Stimulated activated CD8-positive, alpha-beta memory T cell treated with anti-CD3 and anti-CD28 coated beads, Interleukin-7, amount 100 ng/mL, for 24 hours (primary cell): ENCODE results near the gene GADD45B.

ENCODE experiments used
- DNase-seq: peaks from one replicate; pipeline ENCODE4 v3.0.0-alpha.2; 2020; ENCODE audit warnings: low read depth

The GADD45B gene, protein sequence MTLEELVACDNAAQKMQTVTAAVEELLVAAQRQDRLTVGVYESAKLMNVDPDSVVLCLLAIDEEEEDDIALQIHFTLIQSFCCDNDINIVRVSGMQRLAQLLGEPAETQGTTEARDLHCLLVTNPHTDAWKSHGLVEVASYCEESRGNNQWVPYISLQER

DNA sequence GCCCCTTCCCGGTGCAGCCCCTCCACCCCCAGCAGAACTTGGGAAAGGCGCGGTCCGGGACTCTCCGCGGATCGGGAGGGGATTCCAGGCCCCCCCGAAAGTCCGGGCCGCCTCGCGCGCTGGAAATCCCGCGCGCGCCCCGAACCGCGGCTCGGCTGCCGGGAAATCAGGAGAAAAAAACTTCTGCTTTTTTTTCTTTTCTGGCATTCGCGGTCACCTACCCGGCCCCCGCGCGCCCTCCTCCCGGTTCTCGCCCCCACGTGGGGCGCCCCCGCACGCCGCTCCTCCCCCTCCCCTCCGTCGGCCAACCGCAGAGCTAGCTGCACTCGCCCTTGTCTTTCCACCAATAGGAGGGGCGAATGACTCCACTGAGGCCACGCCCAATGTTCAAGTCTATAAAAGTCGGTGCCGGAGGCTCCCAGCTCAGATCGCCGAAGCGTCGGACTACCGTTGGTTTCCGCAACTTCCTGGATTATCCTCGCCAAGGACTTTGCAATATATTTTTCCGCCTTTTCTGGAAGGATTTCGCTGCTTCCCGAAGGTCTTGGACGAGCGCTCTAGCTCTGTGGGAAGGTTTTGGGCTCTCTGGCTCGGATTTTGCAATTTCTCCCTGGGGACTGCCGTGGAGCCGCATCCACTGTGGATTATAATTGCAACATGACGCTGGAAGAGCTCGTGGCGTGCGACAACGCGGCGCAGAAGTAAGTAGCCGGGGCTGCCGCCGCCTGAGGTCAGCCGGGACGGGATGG is at the start of gene GADD45B:
GADD45B (plus strand) TSS at position 426 of the 749 bp plus-strand sequence; CDS start at position 658, 232 bp downstream.
- DNase-seq = peak; percentile 94

DNA sequence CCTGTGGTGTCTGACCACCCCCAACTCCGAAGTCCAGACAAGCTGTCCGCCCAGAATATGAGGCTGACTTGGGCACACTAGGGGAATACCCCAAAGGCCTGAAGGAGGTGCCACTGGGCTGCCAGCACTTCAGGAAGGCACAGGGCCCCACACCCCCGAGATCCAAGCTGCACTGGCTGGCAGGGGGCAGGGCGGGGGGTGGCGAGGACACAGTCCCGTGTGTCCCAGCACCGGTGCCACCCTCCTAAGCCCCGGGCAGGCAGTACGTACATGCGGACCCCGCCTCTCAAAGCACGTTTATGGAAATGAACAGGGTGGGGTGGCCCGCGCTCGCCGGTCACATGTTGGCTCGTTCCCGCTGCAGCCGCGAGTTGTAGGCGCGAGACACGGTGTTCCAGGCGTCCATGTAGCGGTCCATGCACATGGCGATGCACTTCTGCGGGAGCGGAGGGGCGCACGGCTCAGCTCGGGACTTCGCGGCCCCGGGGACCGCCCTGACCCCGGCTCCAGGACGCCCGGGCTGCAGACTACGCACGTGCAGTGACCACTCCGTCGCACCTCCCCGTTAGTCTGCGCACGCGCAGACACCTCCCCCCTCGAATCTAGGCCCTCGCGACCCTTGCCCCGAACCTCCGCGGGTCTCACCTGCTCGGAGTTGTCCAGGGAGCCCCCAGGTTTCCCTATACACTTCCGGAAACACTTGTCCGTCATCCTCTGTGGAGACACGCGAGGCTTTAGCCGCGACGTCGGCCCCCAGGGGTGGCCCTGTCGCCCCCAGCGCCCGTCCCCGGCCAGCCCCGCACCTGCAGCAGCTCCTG is 49.1 kb upstream of the GADD45B start:
- no peak for DNase-seq

DNA sequence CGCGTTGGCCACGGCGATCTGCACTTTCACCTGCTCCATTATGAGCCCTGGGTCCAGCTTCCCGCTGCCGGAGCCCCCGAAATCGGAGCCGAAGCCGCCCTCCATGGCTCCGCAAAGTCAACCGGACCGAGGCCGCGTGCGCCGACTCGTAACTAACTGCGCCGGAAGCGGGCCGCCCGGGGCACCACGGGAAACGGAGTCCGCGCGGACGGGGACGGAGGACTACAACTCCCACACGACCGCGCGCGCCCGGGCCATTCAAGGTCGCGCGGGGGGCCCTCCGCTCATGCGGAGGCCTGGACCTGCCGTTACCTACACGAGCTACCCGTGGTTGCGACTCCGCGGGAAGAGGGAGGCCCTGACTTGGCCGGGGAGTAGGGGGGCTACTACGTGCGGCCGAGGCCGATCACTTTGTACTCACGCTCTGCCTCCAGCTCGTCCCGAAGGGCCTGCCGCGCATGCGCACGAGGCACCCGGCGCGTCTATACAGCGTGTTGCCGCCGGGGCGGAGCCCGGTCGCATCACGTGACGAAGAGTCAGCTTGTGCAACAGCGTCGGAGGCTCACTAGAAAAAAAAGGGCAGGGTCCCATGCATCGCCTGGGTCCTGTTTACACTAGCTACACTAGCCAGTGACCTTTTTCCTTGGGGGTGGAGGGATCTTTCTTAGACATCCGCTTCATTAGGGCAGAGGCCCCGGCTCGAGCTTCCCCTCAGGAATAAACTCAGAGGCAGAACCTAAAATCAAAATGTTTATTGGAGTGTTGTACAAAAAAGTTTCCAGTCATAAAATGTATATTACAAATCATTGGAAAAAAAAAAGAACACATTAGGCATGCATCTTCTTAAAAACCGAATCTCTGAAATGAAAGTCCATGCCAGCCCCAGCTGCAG is 48.3 kb upstream of the GADD45B start, which contains the start of gene TIMM13:
TIMM13 (minus strand) TSS at position 158 of the 892 bp plus-strand sequence; CDS start at position 105, 53 bp downstream.
- DNase-seq = peak; percentile 92

DNA sequence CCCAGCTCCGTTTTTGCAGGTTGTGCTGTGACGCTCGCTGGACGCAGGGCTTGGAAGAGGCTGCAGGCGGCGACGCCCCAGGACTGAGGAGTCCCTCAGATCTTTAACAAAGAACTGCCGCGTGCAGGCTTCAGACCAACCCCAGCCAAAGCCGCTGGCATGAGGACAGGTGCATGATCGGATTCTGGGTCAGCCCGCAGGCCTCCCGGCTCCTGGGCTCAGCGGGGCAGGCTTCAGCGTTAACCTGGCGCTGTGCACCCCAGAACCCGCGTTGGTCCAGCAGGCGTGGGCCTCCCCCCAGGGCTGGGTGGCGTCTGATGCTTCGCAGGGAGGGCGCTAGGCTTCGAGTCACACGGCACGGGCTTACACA is 47.6 kb upstream of the GADD45B start:
- DNase-seq = no peak

DNA sequence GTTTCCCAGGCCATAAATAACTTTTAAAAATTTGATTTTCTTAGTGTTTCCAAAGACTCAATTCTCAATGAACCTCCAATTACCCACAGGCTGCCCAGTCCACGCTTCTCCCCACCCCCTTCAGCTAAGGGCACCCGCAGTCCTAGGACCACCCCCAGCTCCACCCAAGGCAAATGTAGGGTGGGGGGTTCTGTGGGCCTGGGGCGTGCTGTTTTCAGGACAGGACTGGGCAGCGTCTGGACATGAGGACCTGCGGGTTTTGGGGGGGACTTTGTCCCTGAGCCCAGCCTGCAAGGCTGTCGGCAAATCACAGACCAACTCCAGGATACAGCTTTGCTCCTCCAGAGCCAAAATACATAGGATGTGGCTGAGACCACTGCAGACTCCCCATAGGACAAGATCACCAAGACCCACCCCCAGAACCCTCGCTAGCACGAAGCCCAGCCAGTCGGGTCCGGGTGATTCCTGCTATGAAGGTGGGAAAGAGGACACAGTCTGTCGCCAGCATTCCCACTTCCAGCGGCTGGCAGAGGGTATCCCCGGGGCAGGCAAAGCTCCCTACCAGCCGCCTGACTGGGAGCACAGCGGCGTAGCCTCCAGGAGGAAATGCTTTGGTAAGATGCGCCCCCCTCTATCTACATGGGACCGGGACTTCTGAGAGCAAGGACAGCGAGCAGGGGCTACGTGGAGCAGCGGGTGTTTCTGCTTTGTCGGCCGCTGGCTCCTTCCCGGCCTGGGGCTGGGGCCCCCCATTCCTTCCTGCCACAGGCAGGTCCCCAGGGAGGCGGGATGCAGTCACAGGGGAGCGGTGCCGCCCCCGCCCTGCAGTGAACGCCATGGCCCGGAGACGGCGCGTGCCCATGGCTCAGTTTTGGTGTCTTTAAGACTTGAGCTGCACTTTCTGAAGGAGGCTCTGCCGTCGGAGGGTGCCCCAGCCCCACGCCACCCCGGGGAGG is 46.9 kb upstream of the GADD45B start:
- no peak for DNase-seq

DNA sequence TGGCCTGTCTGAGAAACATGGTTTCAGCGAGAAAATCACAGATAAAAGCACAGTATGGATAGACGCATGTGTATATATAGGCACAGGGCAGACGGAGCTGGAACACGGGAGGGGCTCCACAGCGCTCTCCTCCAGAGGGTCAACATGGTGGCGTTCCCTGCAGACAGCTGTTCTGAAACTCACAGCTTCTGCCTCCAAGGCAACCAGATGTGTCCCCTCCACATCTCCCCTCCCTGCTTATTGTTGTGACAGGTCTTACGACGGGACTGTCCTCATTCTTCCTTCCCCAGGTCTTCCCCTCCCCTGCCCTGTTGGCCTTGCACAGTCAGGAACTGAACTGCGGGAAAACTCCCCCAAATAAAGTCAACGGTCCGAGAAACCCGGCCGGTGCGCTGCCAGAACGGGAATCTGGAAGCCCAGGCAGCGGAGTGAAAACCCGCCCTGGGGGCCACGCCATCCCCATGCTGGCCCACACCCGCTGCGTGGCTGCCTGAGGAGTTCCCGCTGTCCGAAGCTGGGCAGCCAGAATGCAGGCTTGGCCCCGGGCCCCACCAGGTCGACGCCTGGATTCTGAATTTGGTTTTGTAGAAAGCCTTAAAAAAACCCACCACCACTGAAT is 45.9 kb upstream of the GADD45B start:
- no peak for DNase-seq

DNA sequence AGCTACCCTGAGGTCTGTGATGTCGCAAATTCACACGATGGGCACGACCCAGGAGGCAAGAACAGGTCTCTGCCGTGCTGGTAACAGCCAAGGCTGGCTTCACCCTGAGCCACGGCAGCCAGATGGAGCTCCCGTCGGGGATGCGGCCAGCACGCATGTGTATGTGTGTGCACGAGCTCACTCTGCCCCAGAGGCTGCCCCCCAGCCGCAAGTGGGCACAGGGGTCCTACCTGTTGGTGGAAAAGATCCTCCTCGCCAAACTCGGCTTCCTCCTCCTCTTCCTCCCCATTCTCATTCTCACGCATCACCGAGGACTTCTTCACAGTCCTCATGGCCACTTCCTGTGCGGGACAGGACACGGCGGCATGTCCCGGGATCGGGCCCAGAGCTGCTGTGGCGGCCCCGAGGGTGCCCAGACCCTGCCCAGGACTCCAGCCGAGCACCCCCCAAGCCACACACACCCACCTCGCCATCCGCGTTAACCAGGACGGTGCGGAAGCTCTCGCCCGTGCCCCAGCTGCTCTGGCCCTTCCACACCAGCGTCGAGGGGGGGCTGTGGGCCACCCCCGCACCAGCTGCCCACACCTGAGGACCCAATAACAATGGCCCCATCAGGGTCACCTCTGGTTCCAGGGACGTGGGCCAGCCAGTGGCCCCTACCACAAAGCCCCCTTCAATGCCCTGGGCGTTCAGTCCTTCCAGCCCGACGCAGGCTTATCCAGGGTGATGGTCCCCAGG is 44.4 kb upstream of the GADD45B start:
- no peak for DNase-seq

DNA sequence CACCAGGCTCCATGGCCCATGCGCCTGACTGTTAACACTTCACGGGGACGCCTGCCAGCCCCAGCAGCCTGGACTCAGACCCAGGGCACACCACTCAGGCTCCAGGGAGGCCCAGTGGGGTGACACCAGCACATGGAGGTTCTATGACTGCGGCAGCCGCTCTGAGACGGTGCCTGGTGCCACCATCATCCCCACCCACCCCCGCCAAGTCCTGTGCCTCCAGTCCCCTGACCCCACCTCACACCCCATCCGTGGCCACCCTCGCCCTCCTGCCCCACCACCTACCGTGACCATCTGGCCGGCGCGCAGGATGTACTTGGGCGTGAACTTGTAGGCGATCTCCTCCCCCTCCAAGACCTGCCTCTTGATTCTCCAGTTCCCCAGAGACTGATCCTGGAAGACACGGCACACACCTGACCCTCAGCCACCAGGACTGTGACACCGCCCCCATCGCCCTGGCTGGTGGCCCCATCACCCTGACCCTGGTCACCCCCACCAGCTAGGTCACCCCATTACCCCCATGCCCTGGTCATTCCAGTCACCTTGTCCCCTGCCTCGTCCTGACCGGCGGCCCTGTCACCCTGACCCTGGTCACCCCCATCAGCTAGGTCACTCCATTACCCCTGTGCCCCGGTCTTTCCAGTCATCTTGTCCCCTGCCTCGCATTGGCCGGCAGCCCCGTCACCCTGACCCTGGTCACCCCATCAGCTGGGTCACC is 43.6 kb upstream of the GADD45B start:
- DNase-seq = no peak

DNA sequence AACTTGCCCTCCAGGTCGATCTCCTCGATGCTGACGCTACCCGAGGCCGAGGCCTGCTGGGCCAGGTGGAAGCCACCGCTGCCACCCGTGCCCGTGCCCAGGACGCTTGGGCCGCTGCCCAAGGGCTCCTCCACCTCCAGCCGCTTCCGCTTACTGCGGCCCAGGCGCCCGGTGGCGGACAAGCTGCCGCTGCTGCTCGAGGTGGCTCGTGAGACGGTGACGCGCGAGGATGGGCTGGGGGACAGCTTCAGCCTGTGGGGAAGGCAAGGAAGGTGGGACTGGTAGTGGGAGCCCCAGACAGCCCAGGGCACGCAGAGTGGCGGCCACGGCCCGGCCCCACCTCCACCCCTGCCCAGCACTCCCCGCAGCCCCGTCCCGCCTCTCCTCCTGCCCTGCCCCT is 42.1 kb upstream of the GADD45B start:
- DNase-seq = no peak

DNA sequence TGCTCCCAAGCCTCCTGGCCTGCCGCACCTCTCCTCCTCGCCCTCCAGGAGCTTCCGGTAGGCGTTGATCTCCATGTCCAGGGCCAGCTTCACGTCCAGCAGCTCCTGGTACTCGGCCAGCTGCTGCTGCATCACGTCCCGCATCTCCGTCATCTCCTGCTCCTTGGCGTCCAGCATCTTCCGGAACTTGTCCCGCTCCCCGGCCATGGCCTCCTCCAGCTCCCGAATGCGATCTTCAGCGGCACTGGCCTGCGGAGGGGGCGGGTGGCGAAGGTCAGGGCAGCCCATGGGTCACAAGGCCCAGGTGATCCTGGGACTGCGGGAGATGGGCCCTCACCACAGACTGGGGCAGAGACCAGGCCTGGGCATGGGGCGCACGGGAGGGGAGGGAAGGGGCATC is 41.7 kb upstream of the GADD45B start:
- DNase-seq = no peak

DNA sequence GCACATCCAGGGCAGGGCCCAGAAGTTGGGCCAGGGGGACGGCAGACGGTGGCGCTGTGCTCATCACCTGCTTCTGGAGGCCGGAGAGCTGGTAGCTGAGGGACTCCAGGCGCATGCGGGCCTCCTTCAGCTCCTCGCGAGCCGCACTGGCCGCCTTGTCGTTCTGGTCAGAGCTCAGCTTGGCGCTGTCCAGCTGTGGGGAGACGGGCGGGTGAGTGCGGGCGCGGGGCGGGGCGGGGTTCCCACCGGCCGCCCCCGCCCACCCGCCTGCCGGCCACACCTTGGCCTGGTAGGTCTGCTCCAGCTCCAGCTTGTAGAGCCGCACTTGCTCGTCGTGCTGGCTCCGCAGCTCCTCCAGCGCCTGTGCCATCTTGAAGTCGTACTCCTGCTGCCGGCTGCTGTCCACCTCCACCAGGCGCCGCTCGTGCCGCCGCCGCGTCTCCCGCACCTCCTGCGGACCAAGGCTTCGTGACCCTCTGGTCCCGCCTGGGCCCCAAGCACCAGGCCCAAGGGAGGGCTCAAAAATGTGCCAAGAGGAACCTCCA is 41.1 kb upstream of the GADD45B start:
- DNase-seq = no peak

DNA sequence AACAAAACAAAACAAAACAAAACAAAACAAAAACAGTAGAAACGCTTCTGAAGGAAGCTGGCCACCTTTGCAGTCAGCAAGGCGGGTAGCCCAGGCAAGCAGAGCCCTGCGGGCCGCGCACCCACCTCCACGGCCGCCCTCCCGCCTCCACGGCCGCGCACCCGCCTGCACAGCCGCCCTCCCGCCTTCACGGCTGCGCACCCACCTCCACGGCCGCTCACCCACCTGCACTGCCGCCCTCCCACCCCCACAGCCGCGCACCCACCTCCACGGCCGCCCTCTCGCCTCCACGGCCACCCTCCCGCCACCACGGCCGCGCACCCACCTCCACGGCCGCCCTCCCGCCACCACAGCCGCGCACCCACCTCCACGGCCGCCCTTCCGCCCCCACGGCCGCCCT is 39.5 kb upstream of the GADD45B start:
- no peak for DNase-seq

DNA sequence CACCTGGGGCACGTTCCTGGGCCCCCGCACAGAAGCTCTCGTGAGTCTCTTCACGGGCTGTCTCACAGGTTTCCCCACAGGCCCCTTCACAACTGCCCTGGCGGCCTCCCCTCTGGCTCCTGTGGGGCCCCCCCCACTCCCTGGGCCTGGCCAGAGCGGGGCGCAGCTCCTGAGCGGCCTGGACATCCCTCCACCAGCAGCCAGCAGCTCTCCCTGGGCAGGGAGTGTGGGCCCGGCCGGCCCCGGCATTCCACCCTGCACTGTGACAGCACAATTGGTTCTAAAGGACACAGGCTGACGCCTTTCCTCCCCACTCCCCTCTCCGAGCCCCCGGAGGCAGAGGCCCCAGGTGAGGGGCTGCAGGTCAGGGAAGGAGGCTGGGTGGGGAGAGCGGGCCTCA is 39.0 kb upstream of the GADD45B start:
- DNase-seq = no peak

DNA sequence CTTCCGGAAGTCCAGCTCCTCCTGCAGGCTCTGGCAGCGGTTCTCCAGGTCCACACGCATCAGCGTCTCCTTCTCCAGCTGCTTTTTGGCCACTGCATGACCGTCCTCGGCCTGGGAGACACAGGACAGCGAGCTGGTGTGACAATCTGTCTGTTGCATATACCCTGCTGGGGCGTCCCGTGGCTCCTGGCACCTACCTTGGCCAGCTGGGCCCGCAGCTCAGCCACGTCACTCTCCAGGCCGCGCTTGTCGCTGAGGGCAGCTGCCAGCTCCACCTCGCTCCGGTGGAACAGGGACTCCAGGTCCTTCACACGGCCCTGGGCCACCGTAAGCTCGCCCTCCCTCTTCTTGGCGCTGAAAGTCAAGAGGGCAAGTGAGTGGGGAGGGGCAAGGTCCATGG is 37.7 kb upstream of the GADD45B start:
- DNase-seq = no peak

DNA sequence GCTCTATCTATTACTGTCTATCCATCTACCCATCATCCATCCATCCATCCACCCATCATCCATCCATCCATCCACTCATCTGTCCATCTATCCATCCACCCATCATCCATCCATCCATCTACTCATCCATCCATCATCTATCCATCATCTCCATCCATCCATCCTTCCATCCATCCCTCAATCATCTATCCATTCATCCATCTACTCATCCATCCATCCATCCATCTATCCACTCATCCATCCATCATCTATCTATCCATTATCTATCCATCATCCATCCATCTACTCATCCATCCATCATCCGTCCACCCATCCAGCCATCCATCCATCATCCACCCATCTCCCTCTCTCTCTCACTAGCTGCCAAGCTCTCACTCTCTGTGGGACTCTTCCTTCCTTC is 35.4 kb upstream of the GADD45B start:
- no peak for DNase-seq

DNA sequence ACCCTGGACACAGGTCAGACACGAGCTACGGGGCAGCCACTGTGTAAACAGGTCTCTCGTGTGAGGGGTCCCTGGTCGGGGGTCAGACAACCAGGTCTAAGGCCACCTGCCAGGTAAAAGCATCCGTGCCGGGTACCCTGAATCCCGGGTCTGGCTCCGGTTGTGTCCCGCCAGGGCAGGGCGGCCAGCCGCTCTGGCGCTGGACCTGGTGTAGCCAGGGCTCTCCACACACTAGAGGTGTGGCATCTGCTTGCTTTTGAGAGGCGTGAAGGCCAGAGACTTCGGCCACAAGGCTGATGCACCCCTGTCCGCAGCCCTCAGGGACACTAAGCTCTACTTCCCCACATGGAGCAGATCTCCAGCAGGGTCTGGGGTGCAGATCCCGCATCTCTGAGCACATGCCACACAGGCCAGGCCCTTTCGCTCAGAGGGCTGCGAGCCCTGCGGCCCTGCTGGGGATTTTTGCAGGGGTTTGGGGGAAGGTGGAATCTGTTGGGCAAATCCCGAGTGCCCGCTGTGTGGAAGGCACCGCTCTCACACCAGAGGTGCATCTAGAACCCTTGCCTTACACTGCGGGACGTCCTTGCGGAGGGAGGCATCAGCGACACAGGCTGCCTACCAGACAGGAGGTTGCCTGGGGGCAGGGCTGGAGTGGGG is 34.7 kb upstream of the GADD45B start:
- no peak for DNase-seq

DNA sequence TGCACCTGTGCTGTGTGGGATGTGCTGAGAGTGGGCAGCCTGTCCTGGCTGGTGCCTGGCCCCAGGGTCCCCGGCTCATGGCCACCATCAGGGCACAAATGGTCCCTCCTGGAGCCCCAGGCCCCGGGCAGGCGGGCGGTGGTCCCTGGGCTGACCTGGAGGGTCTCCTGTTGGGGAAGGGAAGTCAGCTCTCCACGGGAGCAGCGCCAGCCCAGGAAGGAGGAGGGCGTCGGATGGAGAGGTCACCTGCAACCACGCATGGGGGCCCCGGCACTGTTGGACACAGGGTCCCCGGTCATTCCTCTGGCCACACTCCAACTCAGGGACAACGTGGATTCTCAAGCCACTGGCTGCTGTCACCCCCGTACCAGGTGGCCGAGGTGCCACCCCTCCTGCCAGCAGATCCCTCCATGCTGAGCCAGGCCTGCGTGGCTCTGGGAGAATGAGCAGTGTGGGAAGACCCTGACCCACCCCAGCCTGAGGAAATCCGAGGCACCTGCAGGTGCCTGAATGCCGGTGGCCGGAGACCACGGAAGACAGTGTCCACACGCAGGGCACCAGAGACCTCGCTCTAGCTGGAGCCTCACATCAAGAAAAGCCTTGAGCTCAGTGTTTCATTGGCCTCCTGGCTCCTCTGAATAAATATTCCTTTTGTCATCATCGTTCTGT is 32.7 kb upstream of the GADD45B start:
- no peak for DNase-seq

DNA sequence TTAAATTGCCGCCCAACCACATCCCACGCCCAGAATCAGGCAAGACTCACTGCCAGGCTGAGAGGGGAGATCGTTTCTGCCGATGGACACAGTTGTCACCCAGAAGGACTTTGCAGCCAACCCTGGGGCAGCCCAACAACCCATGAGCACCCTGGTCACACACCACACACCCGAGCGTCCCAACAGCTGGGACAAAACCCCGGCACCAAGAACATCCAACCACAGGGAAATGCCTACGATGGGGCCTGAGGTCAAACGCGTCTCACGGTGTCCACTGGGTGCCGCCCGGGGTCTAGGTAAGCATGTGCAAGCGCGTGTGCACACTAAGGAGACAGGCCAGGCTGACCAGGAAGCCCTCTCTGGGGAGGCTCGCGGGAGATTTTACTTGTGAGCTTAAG is 32.1 kb upstream of the GADD45B start:
- DNase-seq = no peak
